Testis (tissue), 2 donors: ENCODE measurements around the gene ITGB5.

Source experiments
- CTCF ChIP-seq, 3 experiments: fragments of 450-650 bp in 2 of 3; fragments of 200-600 bp in 1 of 3; sonication (generic) in 1 of 3; IDR thresholded peaks; one replicate each; pipeline ENCODE4 v1.5.1; 2016 to 2019; ENCODE audit warnings: antibody characterized with exemption in 3 of 3, mild to moderate bottlenecking in 2 of 3, moderate library complexity in 1 of 3
- POLR2A ChIP-seq: fragments of 450-650 bp; IDR thresholded peaks from one replicate; pipeline ENCODE4 v1.6.1; 2017; ENCODE audit warnings: antibody characterized with exemption, mild to moderate bottlenecking, moderate library complexity

- TF ChIP-seq CTCF (IDR thresholded peaks at IDR 0.05) (no peak), POLR2A (no peak)
These were observed 103.5 kb downstream of the ITGB5 start for GRCh38 chr3:124783696-124784095.
